ENCODE results near the gene UGP2.
"Not testable (repeated sequence)": the region's sequence is repeated elsewhere in the genome, so short reads cannot be mapped to it uniquely, and the experiment has no call there.

Gene UGP2

DNA sequence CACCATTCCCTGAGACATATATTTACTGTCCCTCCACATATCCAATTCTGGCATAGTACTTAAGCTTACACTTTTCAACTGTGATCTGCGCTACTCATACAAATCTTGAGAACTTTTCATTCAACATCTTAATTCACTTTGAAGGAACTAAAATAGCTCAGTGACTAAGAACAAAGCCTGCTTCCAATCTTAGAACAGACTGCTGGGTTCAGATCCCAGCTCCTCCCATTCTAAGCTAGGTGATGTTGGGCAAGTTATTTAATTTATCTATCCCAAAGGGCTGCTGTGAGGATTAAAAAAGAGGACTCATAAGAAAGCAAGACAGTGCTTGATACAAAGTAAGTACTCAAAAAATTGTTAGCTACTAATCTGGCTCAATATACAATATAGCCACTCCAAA, 57.9 kb downstream of the UGP2 start:
- DNase-seq: no peak

- DNase-seq: no peak
Measured at GRCh38 chr2:63902149-63902548, 60.5 kb downstream of the UGP2 start.

DNA sequence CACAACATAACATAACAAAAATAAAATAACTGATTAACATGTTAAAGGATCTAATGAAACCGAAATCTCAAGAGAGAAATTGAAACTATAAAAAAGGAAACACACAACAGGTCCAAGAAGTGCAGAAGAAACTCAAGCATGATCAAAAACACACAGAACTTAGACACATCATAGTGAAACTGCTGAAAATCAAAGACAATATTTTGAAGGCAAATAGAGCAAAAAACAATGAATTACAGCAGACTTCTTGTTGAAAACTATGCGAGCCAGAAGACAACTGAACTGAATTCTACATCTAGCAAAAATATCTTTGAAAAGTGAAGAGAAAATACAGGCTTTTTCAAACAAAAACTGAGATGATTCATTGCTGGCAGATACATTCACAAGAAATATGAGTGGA, 61.3 kb downstream of the UGP2 start:
- DNase-seq: no peak

- no peak for DNase-seq
Measured at GRCh38 chr2:63914311-63914710, 72.6 kb downstream of the UGP2 start.

DNA sequence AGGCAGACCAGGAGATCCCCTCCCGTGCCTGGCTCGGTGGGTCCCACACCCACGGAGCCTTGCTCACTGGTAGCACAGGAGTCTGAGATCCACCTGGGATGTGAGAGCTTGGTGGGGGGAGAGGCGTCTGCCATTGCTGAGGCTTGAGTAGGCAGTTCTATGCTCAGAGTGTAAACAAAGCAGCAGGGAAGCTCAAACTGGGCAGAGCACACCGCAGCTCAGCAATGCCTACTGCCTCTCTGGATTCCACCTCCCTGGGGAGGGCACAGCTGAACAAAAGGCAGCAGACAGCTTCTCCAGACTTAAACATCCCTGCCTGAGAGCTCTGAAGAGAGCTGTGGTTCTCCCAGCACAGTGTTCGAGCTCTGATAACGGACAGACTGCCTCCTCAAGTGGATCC, 85.1 kb downstream of the UGP2 start:
- no peak for DNase-seq

GRCh38 chr2:63932104-63932503, 90.4 kb downstream of the UGP2 start:
- not testable (repeated sequence) for DNase-seq

All from suppressor macrophage treated with lipopolysaccharide for 1 hour (primary cell).